HUES64 (cell line): ENCODE results near the gene GNL2.
A peak's percentile ranks its signal among the peaks of the same experiment; 100 is the strongest.
"Not testable (repeated sequence)": the region's sequence is repeated elsewhere in the genome, so short reads cannot be mapped to it uniquely, and the experiment has no call there.

Source experiments
- H3K27ac ChIP-seq: 2 replicates; pipeline ENCODE4 v1.7.0; 2013; ENCODE audit warnings: low read depth, low read length, inconsistent platforms
- H3K27me3 ChIP-seq: 2 replicates; pipeline ENCODE4 v1.6.1; 2013; ENCODE audit warnings: mild to moderate bottlenecking, low read length; ENCODE audit not compliant: insufficient read depth
- H3K36me3 ChIP-seq: 2 replicates; pipeline ENCODE4 v1.6.1; 2013; ENCODE audit warnings: mild to moderate bottlenecking, low read length; ENCODE audit not compliant: insufficient read depth
- H3K4me1 ChIP-seq: 2 replicates; pipeline ENCODE4 v1.6.1; 2013; ENCODE audit warnings: mild to moderate bottlenecking, low read length, moderate library complexity; ENCODE audit not compliant: insufficient read depth
- H3K4me3 ChIP-seq: 2 replicates; pipeline ENCODE4 v1.5.1; 2013; ENCODE audit warnings: mild to moderate bottlenecking, low read length, moderate library complexity
- H3K9ac ChIP-seq: 2 replicates; pipeline ENCODE4 v1.6.1; 2013; ENCODE audit warnings: mild to moderate bottlenecking, low read depth, low read length
- H3K9me3 ChIP-seq: 2 replicates; pipeline ENCODE4 v1.6.1; 2013; ENCODE audit warnings: low read depth, low read length; ENCODE audit not compliant: insufficient read depth
- WGBS: fragments of 150-250, 120-280 bp; methylation state at CpG from one replicate; pipeline ENCODE4 v1.1.7; 2013; ENCODE audit warnings: missing lambda C conversion rate; 5-methylcytosine and 5-hydroxymethylcytosine counted together

The GNL2 gene

DNA sequence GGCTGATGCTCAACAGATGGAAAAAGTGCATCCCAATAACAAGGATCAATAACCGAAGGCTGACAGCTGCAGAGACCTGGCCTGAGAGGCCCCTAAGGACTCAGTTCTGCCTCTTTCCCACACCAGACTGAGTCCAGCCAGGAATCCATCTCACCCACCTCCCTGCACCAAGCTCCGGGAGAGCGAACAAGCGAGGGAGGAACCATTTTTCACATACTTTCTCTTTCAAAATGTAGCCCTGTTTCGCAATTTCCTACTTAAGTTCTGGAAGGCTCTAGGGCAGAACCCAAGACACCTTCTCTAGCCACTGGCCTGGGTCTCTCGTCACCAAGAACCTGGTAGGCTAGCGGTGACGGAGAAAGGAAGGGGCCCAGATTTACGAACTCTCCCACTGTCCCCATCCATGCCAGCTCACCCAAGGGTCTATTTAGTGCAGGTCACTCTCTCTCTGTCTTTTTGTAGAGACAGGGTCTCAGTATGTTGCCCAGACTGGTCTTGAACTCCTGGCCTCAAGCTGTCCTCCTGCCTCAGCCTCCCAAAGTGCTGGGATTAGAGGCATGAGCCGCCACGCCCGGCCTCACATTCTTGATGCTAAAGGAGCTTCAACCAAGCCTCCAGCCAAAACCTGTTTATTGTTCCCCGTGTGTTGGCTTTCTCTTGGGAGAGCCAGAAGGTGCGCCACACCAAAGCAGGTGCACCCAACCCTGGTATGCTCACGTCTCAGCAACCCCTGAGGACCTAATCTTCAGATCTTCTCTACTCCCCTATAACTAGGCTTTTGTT is 10.9 kb upstream of the GNL2 start:
- H3K27ac ChIP-seq = no peak overlapping the region
- no peaks in the 10 kb centered on the region for H3K9me3 ChIP-seq
- H3K4me1 ChIP-seq = no peaks in the 10 kb centered on the region
- H3K9ac ChIP-seq = no peak overlapping the region
- 91% methylated on average over 15 of the region's 15 CpGs for WGBS
- H3K4me3 ChIP-seq = no peak overlapping the region
- no peaks in the 10 kb centered on the region for H3K36me3 ChIP-seq
- H3K27me3 ChIP-seq = peaks cover 40% of the 10 kb centered on the region

GRCh38 chr1:37605806-37606474 is 10.2 kb upstream of the GNL2 start:
- Histone ChIP-seq H3K27ac (no peak overlapping the region), H3K4me1 (no peaks in the 10 kb centered on the region), H3K9ac (no peak overlapping the region), H3K36me3 (no peaks in the 10 kb centered on the region), H3K9me3 (no peaks in the 10 kb centered on the region), H3K27me3 (peaks cover 45% of the 10 kb centered on the region), H3K4me3 (no peak overlapping the region)
- 91% methylated on average over 9 of the region's 9 CpGs for WGBS

DNA sequence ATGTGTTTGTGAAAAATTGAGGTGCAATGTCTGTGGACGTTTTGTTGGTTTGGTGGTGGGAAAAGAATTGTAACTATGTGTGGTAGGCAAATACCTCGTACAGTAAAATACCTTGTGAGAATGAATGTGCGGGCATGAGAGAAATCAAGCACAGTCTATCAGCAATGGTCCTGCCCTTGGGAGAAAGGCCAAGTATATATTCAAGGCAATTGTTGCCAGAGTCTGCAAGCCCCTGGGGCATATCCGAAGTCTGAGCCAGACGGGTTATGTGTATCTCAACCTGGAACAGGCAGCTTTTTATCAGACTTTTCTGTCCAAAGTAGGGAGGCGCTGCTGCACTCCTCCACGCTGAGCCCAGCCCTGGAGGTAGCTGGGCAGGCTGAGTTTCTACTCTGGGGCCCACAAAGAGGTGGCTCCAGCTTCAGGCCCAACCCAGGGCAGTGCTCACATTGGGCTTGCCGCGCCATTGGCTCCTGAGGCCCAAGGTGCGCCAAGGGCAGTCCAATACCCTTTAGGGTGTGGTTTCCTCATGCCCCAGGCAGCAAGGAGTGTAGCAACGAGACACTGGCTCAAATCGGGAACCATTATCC is 9.4 kb upstream of the GNL2 start:
- H3K27me3 ChIP-seq = peaks cover 48% of the 10 kb centered on the region
- no peak overlapping the region for H3K9ac ChIP-seq
- 85% methylated on average over 12 of the region's 12 CpGs for WGBS
- H3K27ac ChIP-seq = no peak overlapping the region
- H3K4me3 ChIP-seq = no peak overlapping the region
- H3K9me3 ChIP-seq = no peaks in the 10 kb centered on the region
- H3K36me3 ChIP-seq = no peaks in the 10 kb centered on the region
- H3K4me1 ChIP-seq = no peaks in the 10 kb centered on the region

DNA sequence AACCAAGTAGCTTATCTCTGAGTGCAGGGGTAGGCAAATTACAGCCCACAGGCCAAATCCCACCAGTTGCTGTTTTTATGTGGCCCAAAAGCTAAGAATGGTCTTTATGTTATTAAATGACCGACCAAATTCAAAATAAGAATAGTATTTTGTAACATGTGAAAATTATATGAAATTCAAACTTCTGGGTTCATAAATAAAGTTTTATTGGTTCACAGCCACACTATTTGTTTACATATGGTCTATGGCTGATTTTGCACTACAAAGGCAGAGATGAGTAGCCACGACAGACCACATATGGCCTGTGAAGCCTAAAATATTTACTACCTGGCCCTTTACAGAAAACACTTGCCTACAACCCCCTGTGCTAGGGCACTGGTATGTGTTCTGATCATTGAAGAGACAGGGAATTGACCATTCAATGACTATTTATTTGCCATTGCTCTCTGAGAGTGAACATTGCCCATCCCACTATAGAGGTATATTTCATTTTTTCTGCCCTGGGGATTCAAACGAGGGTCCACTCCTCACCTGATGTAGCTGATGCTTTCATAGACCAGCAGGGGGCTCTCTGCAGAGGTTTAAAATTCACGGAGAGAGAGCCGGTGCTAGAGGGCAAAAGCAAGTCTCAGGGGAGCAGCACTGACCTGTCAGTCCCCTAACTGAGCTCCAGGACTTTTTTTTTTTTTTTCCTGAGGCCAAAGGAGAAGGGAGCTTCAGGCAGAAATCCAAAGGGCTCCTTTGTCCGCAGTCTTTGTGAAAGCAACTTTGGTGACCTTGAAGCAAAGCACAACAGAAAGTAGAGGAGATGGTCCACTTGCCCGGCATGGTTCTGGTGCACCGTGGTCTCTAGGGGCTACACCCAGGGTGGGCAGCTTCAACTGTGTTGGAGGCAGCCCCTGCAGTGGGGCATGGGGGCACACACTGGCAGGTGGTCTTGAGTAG is 7.3 kb upstream of the GNL2 start:
- WGBS = 40% methylated on average over 7 of the region's 8 CpGs
- Histone ChIP-seq H3K9me3 (no peaks in the 10 kb centered on the region), H3K36me3 (no peaks in the 10 kb centered on the region), H3K4me3 (no peak overlapping the region), H3K9ac (no peak overlapping the region), H3K4me1 (no peaks in the 10 kb centered on the region), H3K27ac (no peak overlapping the region), H3K27me3 (peaks cover 37% of the 10 kb centered on the region)

DNA sequence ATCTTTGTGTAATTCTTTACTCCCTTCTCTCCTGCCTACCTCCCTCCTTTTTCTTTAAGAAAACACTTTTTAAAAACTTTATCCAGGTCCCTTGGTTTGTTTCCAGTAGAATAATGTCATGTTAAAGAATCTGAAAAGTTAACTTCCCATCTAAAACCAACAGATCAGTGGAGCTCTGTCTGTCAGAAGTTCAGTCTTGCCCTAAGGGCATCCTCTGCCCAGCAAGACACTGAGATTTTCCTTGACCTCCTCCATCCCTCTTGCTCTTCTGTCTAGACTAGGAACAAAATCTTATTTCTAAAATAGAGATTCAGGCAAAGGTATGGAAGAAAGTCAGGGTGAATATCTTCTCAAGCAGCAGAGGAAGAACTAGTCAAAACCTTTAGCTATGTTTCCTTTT is 5.7 kb upstream of the GNL2 start:
- H3K4me1 ChIP-seq = no peaks in the 10 kb centered on the region

DNA sequence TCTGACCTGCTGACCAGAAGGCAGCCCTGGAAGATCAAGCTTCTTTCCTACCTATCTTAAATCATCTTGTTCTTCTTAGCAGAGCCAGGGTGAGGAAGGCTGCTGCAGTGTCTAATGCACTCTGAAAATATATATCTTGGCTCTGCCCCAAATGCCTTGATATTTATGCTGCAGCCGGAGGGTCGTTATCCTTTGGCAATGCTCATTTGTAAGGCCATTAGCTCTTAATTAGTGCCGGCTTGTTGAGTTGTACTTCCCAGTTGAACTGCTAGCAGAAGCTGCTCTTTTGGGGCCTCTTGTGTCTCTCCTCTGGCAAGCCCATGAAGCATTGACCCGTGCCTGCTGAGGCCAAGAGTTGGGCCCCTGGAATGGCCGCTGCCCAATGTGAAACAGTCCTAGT is 4.2 kb upstream of the GNL2 start:
- Histone ChIP-seq H3K36me3 (no peaks in the 10 kb centered on the region), H3K27ac (no peak overlapping the region), H3K27me3 (peaks cover 27% of the 10 kb centered on the region), H3K9ac (no peak overlapping the region), H3K4me3 (no peak overlapping the region), H3K4me1 (no peaks in the 10 kb centered on the region), H3K9me3 (no peaks in the 10 kb centered on the region)
- WGBS = 88% methylated on average over 5 of the region's 5 CpGs

More for the DNA sequence above, 5.7 kb upstream of the GNL2 start:
- Histone ChIP-seq H3K36me3 (no peaks in the 10 kb centered on the region), H3K9me3 (no peaks in the 10 kb centered on the region), H3K27ac (no peak overlapping the region), H3K4me3 (no peak overlapping the region), H3K27me3 (peaks cover 30% of the 10 kb centered on the region), H3K9ac (no peak overlapping the region)

DNA sequence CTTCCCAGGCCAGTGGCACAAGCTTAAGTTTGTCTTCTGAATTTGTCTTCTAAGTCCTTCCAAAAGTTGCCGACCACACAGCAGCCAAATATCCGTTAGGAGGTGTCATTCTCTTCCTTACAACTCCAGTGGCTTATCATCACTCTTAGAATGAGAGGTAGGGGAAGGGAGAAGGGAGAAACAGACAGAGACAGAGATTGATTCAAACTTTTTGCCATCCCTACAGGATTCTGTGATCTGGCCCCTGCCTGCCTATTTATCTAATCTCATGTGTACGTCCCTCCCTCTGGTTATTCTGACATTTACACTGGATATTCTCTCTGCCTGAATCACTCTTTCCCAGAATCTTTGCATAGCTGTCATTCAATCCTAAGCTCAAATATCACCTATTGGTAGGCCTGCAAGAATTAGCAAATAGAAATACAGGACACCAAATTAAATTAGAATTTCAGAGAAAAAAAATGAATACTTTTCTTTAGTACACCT is 488 bp upstream of the GNL2 start:
- no peaks in the 10 kb centered on the region for H3K9me3 ChIP-seq
- no peak overlapping the region for H3K9ac ChIP-seq
- H3K27ac ChIP-seq = no peak overlapping the region
- peaks cover 23% of the 10 kb centered on the region for H3K27me3 ChIP-seq
- 6% methylated on average over 2 of the region's 3 CpGs for WGBS
- peaks cover 7% of the 10 kb centered on the region; the same call in 1 of the 2 replicates for H3K4me1 ChIP-seq
- peak overlapping the region; percentile 93 for H3K4me3 ChIP-seq
- H3K36me3 ChIP-seq = peaks cover 28% of the 10 kb centered on the region

DNA sequence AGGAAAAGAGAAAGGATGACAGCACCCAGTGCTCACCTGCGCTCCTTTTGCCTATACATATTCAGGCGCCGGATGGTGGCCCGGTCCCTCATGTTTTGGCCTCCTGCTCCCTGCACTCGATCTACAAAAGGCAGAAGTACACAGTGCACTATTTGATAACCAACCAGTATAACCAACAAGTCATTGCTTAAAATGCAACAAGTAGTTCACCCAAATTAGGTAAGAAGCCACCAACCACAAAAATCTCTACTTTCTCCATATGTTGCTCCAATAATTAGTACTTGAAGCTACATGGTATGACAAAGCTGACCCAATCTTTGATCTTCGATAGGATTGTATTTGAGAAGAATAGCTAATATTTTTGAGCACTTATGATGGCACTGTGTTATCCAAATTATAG is 2.0 kb downstream of the GNL2 start:
- H3K9ac ChIP-seq = no peak overlapping the region
- H3K27me3 ChIP-seq = peaks cover 13% of the 10 kb centered on the region; the same call in 1 of the 2 replicates
- H3K4me3 ChIP-seq = no peak overlapping the region
- no peak overlapping the region for H3K27ac ChIP-seq
- H3K36me3 ChIP-seq = peaks cover 53% of the 10 kb centered on the region
- H3K4me1 ChIP-seq = peaks cover 7% of the 10 kb centered on the region; the same call in 1 of the 2 replicates
- no peaks in the 10 kb centered on the region for H3K9me3 ChIP-seq
- 96% methylated on average over 6 of the region's 6 CpGs for WGBS

GRCh38 chr1:37588939-37589338 is 6.8 kb downstream of the GNL2 start:
- Histone ChIP-seq H3K27ac (no peak overlapping the region), H3K4me1 (no peaks in the 10 kb centered on the region), H3K9me3 (no peaks in the 10 kb centered on the region), H3K27me3 (no peaks in the 10 kb centered on the region), H3K36me3 (peaks cover 99% of the 10 kb centered on the region), H3K9ac (no peak overlapping the region), H3K4me3 (no peak overlapping the region)
- WGBS = 100% methylated on average over 2 of the region's 2 CpGs

GRCh38 chr1:37584544-37584943 is 11.2 kb downstream of the GNL2 start:
- not testable (repeated sequence) for H3K9ac ChIP-seq, H3K27me3 ChIP-seq, H3K4me3 ChIP-seq, H3K4me1 ChIP-seq, H3K9me3 ChIP-seq, H3K27ac ChIP-seq
- peaks cover 95% of the 10 kb centered on the region for H3K36me3 ChIP-seq
- 96% methylated on average over 4 of the region's 4 CpGs for WGBS
